Stimulated activated CD8-positive, alpha-beta memory T cell treated with anti-CD3 and anti-CD28 coated beads, Interleukin-2, amount 100 ng/mL, for 48 hours (primary cell): ENCODE data around the gene PPP1R12B.
"Not testable (repeated sequence)": the region's sequence is repeated elsewhere in the genome, so short reads cannot be mapped to it uniquely, and the experiment has no call there.

Experiments used
- DNase-seq, 2 donors: peaks; one replicate each; pipeline ENCODE4 v3.0.0-alpha.2; 2020; ENCODE audit warnings: low read depth in 2 of 2

PPP1R12B gene

GRCh38 chr1:202531812-202532616 lies 183.5 kb downstream of the PPP1R12B start:
- not testable (repeated sequence) for DNase-seq

GRCh38 chr1:202539166-202539574 lies 190.7 kb downstream of the PPP1R12B start:
- not testable (repeated sequence) for DNase-seq

GRCh38 chr1:202539583-202539982 lies 191.1 kb downstream of the PPP1R12B start:
- DNase-seq, result not testable (repeated sequence)

- DNase-seq, result no peak
Observed at GRCh38 chr1:202540014-202540413, 191.5 kb downstream of the PPP1R12B start.

- DNase-seq, result no peak
Observed at GRCh38 chr1:202540448-202540847, 191.9 kb downstream of the PPP1R12B start.

GRCh38 chr1:202540858-202541257 lies 192.4 kb downstream of the PPP1R12B start:
- DNase-seq, result not testable (repeated sequence)

- not testable (repeated sequence) for DNase-seq
Observed at GRCh38 chr1:202542415-202542814, 193.9 kb downstream of the PPP1R12B start.

GRCh38 chr1:202543537-202543936 lies 195.0 kb downstream of the PPP1R12B start:
- DNase-seq, result not testable (repeated sequence)

GRCh38 chr1:202544766-202545449 lies 196.4 kb downstream of the PPP1R12B start:
- not testable (repeated sequence) for DNase-seq

- not testable (repeated sequence) for DNase-seq
Observed at GRCh38 chr1:202545647-202546303, 197.3 kb downstream of the PPP1R12B start.

GRCh38 chr1:202546377-202546776 lies 197.9 kb downstream of the PPP1R12B start:
- DNase-seq, result not testable (repeated sequence)

- DNase-seq, result not testable (repeated sequence)
Observed at GRCh38 chr1:202546796-202547195, 198.3 kb downstream of the PPP1R12B start.

GRCh38 chr1:202547215-202547614 lies 198.7 kb downstream of the PPP1R12B start:
- no peak for DNase-seq

- not testable (repeated sequence) for DNase-seq
Observed at GRCh38 chr1:202550088-202550487, 201.6 kb downstream of the PPP1R12B start.

- no peak for DNase-seq
Observed at GRCh38 chr1:202551683-202552082, 203.2 kb downstream of the PPP1R12B start.

GRCh38 chr1:202552615-202553014 lies 204.1 kb downstream of the PPP1R12B start:
- not testable (repeated sequence) for DNase-seq

- not testable (repeated sequence) for DNase-seq
Observed at GRCh38 chr1:202553078-202553477, 204.6 kb downstream of the PPP1R12B start.

GRCh38 chr1:202553560-202554038 lies 205.1 kb downstream of the PPP1R12B start:
- no peak for DNase-seq

GRCh38 chr1:202554619-202555018 lies 206.1 kb downstream of the PPP1R12B start:
- not testable (repeated sequence) for DNase-seq

GRCh38 chr1:202556037-202556436 lies 207.5 kb downstream of the PPP1R12B start:
- DNase-seq, result not testable (repeated sequence)

- not testable (repeated sequence) for DNase-seq
Observed at GRCh38 chr1:202557662-202558061, 209.2 kb downstream of the PPP1R12B start.

- no peak for DNase-seq
Observed at GRCh38 chr1:202561240-202561639, 212.7 kb downstream of the PPP1R12B start.
